GM10266 (cell line): ENCODE results near the gene HOXD8.

Experiments
- DNase-seq: peaks from one replicate; pipeline ENCODE4 v3.0.0; 2012; ENCODE audit errors: extremely low spot score
- CTCF ChIP-seq: IDR thresholded peaks from 2 replicates; pipeline ENCODE4 v1.5.1; 2012; ENCODE audit warnings: mild to moderate bottlenecking, low read depth; ENCODE audit not compliant: control insufficient read depth, insufficient read depth; ENCODE audit errors: missing control alignments

The HOXD8 gene

DNA sequence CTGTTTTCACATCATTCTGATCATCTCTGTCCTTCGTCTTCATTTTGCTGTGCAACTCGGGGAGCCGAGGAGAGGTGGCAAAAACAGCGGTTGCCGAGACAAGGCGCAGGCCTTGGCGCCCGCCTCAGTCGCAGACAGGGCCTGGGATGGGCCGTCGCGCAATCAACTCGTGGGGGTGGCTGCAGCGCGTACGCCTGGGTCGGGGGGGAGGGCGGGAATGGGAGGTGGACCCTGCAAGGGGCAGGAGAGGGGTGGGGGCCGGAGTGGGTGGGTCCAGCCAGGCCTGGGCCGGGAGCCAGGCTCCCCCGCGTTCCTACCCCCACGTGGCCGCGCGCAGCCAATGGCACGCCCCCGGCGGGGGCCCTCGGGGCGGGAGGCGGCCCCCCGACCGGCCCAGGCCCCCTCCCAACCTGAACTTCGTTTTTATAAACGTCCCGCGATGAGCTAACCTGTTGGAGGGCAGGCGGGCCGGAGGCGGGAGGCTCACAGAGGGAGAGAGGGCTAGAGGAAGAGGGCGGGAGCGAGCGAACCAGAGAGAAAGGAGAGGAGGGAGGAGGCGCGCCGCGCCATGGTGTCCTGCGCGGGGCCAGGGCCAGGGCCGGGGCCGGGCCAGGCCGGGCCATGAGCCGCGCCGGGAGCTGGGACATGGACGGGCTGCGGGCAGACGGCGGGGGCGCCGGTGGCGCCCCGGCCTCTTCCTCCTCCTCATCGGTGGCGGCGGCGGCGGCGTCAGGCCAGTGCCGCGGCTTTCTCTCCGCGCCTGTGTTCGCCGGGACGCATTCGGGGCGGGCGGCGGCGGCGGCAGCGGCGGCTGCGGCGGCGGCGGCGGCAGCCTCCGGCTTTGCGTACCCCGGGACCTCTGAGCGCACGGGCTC is 37.0 kb upstream of the HOXD8 start, which contains the start of gene HOXD13:
HOXD13 (plus strand) TSS at position 452 of the 875 bp plus-strand sequence; CDS start at position 622, 170 bp downstream.
- no peak for TF ChIP-seq CTCF
- DNase-seq = peak; percentile 31

- no peak for DNase-seq
- TF ChIP-seq CTCF = no peak
These were observed 36.2 kb upstream of the HOXD8 start for GRCh38 chr2:176093145-176093897.

DNA sequence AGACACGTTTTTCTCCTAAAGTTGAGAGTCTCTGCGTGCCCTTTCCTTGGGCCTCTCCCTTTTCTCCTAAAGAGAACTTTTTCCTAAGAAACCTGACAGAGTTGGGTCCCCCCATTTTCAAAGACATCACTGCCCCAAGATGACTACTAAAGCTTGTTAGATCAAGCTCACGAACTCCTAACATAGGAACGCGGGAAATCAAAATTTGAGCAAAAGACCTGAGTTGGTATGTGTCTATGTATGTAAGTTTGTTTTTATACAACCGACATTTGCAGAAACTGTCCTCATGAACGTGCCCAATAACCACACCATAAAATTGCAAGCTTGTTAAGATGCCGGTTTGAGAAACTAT is 35.6 kb upstream of the HOXD8 start:
- DNase-seq = no peak
- no peak for TF ChIP-seq CTCF

- no peak for DNase-seq
- TF ChIP-seq CTCF = no peak
These were observed 35.2 kb upstream of the HOXD8 start for GRCh38 chr2:176094349-176094748.

DNA sequence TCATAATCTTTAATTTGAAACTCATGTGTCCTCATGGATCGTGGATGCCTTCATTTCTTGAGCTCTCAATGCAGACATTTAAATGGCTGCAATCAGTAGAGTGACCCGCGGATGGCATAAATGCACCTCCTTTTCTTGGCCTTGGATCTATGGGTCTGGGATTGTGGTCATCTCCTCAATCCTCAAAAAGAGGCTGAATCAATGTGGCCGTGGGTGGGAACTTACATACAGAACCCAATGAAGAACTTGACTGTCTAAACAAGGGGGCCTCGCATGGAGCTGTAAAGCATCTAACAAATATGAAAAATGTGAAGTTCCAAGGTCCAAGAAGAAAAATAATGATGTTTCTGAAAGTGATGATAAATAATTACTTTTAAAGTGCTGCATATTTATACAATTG is 34.1 kb upstream of the HOXD8 start:
- no peak for DNase-seq
- no peak for TF ChIP-seq CTCF

GRCh38 chr2:176096243-176096985 is 33.1 kb upstream of the HOXD8 start:
- no peak for TF ChIP-seq CTCF
- no peak for DNase-seq
